H1 (cell line): ENCODE results near the gene MAGI1. TPM values are rescaled to one million over a fixed set of nuclear protein-coding genes. Genes with fewer than 3 reads are reported as not detected.

Source experiments
- CTCF ChIA-PET: fragments of 300-600 bp; sonication (Branson Sonifier 250); formaldehyde crosslinking; loops from one replicate; lab custom pipeline; 2021; ENCODE audit not compliant: partially characterized antibody; lab: Charles Lee
- POLR2A ChIA-PET: fragments of 300-600 bp; sonication (Branson Sonifier 250); formaldehyde crosslinking; loops from one replicate; lab custom pipeline; 2021; ENCODE audit warnings: inconsistent platforms; ENCODE audit not compliant: partially characterized antibody; lab: Charles Lee
- DNase-seq, 2 experiments: peaks; one replicate each; pipeline versions ENCODE4 v3.0.0 to v3.0.0-alpha.2; 2010 to 2022; ENCODE audit warnings: low spot score in 2 of 2, low read depth in 1 of 2, mixed read lengths in 1 of 2
- FAIRE-seq: peaks from 2 replicates; lab custom pipeline; 2011; peaks lifted over from hg19 to GRCh38; lab: Jason Lieb, UNC
- H2AFZ ChIP-seq: 2 replicates; pipeline ENCODE4 v1.8.1; 2012; ENCODE audit warnings: low read length, inconsistent platforms
- H2AK5ac ChIP-seq: 2 replicates; pipeline ENCODE4 v1.6.1; 2013; ENCODE audit warnings: low read depth, low read length
- H2BK120ac ChIP-seq: replicated peaks from 2 replicates; pipeline ENCODE3; 2013; ENCODE audit warnings: low read depth, low read length, inconsistent platforms
- H2BK12ac ChIP-seq: 2 replicates; pipeline ENCODE4 v1.6.1; 2013; ENCODE audit warnings: low read depth, low read length
- H2BK15ac ChIP-seq: 2 replicates; pipeline ENCODE4 v1.6.1; 2013; ENCODE audit warnings: low read length
- H2BK20ac ChIP-seq: 2 replicates; pipeline ENCODE4 v1.6.1; 2013; ENCODE audit warnings: low read length
- H2BK5ac ChIP-seq: 2 replicates; pipeline ENCODE4 v1.6.1; 2013; ENCODE audit warnings: low read depth, low read length
- H3K14ac ChIP-seq: 2 replicates; pipeline ENCODE4 v1.6.1; 2013; ENCODE audit warnings: inconsistent platforms; ENCODE audit not compliant: insufficient read length
- H3K18ac ChIP-seq: 2 replicates; pipeline ENCODE4 v1.6.1; 2013; ENCODE audit warnings: low read length; ENCODE audit errors: extremely low read depth
- H3K23ac ChIP-seq: 2 replicates; pipeline ENCODE4 v1.6.1; 2013; ENCODE audit warnings: inconsistent platforms; ENCODE audit not compliant: insufficient read length
- H3K23me2 ChIP-seq: 2 replicates; pipeline ENCODE4 v1.6.1; 2013; ENCODE audit warnings: low read depth, low read length
- H3K27ac ChIP-seq: 2 replicates; pipeline ENCODE4 v1.6.1; 2011; ENCODE audit warnings: low read depth, low read length, inconsistent platforms
- H3K27me3 ChIP-seq, 4 experiments: replicated peaks in 1 of 4; 1 replicate in 1 of 4; 2 replicates in 3 of 4; pipeline versions ENCODE4 v1.6.1 to v1.8.1; 2011 to 2013; ENCODE audit warnings: low read length in 3 of 4, mild to moderate bottlenecking in 3 of 4, inconsistent platforms in 2 of 4, mixed read lengths in 2 of 4, moderate library complexity in 1 of 4; ENCODE audit not compliant: control insufficient read depth in 3 of 4, insufficient read depth in 3 of 4; ENCODE audit errors: extremely low read depth in 1 of 4
- H3K36me3 ChIP-seq, 4 experiments: 2 replicates each; pipeline versions ENCODE4 v1.6.1 to v1.8.1; 2011 to 2013; ENCODE audit warnings: mild to moderate bottlenecking in 4 of 4, low read length in 3 of 4, moderate library complexity in 2 of 4, control low read depth in 1 of 4, inconsistent platforms in 1 of 4; ENCODE audit not compliant: insufficient read depth in 4 of 4, control insufficient read depth in 2 of 4
- H3K4ac ChIP-seq: replicated peaks from 2 replicates; pipeline ENCODE3; 2013; ENCODE audit warnings: low read length, low read depth, mixed read lengths, inconsistent platforms; ENCODE audit not compliant: insufficient read length
- H3K4me1 ChIP-seq, 4 experiments: replicated peaks in 1 of 4; 1 replicate in 1 of 4; 2 replicates in 3 of 4; pipeline versions ENCODE4 v1.6.1 to v1.8.1; 2011 to 2013; ENCODE audit warnings: low read length in 3 of 4, inconsistent platforms in 2 of 4, mixed read lengths in 1 of 4; ENCODE audit not compliant: insufficient read depth in 4 of 4, control insufficient read depth in 3 of 4
- H3K4me2 ChIP-seq, 2 experiments: 2 replicates each; pipeline versions ENCODE4 v1.6.1 to v1.8.1; 2011 to 2013; ENCODE audit warnings: low read depth in 2 of 2, low read length in 2 of 2, control low read depth in 1 of 2, inconsistent platforms in 1 of 2, mild to moderate bottlenecking in 1 of 2; ENCODE audit not compliant: insufficient read depth in 1 of 2
- H3K4me3 ChIP-seq, 4 experiments: fragments of 200-600, 300-600 bp in 1 of 4; sonication (generic), shearing (Covaris generic), sonication (Bioruptor Twin) in 1 of 4; 2 replicates each; pipeline versions ENCODE4 v1.5.1 to v1.8.1; 2011 to 2016; ENCODE audit warnings: low read length in 4 of 4, low read depth in 3 of 4, control low read depth in 2 of 4, inconsistent platforms in 2 of 4, mild to moderate bottlenecking in 2 of 4, mixed read lengths in 1 of 4, moderate library complexity in 1 of 4; ENCODE audit not compliant: insufficient read depth in 2 of 4; ENCODE audit errors: extremely low read depth in 1 of 4
- H3K56ac ChIP-seq: replicated peaks from 2 replicates; pipeline ENCODE3; 2013; ENCODE audit warnings: low read depth, mild to moderate bottlenecking, mixed read lengths, low read length, inconsistent platforms; ENCODE audit not compliant: insufficient read length
- H3K79me1 ChIP-seq: 2 replicates; pipeline ENCODE4 v1.6.1; 2013; ENCODE audit warnings: low read depth, low read length, control low read depth
- H3K79me2 ChIP-seq, 2 experiments: 2 replicates each; pipeline versions ENCODE4 v1.6.1 to v1.8.1; 2012 to 2013; ENCODE audit warnings: low read length in 2 of 2, mild to moderate bottlenecking in 2 of 2, inconsistent platforms in 1 of 2; ENCODE audit not compliant: insufficient read depth in 2 of 2, control insufficient read depth in 1 of 2
- H3K9ac ChIP-seq, 4 experiments: replicated peaks in 1 of 4; 1 replicate in 1 of 4; 2 replicates in 3 of 4; pipeline versions ENCODE4 v1.6.1 to v1.8.1; 2011 to 2013; ENCODE audit warnings: low read depth in 3 of 4, low read length in 3 of 4, control low read depth in 2 of 4, mild to moderate bottlenecking in 2 of 4, moderate library complexity in 2 of 4, inconsistent platforms in 1 of 4; ENCODE audit errors: extremely low read depth in 1 of 4
- H3K9me3 ChIP-seq, 2 experiments: 2 replicates each; pipeline versions ENCODE4 v1.6.1 to v1.8.1; 2012 to 2013; ENCODE audit warnings: mild to moderate bottlenecking in 2 of 2, moderate library complexity in 2 of 2, control low read depth in 1 of 2, inconsistent platforms in 1 of 2, low read depth in 1 of 2, low read length in 1 of 2, mixed read lengths in 1 of 2; ENCODE audit not compliant: insufficient read depth in 2 of 2
- H4K20me1 ChIP-seq, 2 experiments: replicated peaks in 1 of 2; 2 replicates each; pipeline versions ENCODE3 to v1.8.1; 2011 to 2013; ENCODE audit warnings: inconsistent platforms in 2 of 2, low read length in 2 of 2, mild to moderate bottlenecking in 1 of 2; ENCODE audit not compliant: insufficient read depth in 2 of 2, control insufficient read depth in 1 of 2
- H4K5ac ChIP-seq: 2 replicates; pipeline ENCODE4 v1.6.1; 2013; ENCODE audit warnings: low read length, low read depth, mixed read lengths, inconsistent platforms; ENCODE audit not compliant: insufficient read length
- H4K8ac ChIP-seq: 2 replicates; pipeline ENCODE4 v1.8.0; 2013; ENCODE audit warnings: mild to moderate bottlenecking, moderate library complexity, low read length, inconsistent platforms; ENCODE audit not compliant: insufficient read depth; ENCODE audit errors: extremely low read depth
- H4K91ac ChIP-seq: replicated peaks from 2 replicates; pipeline ENCODE3; 2013; ENCODE audit warnings: low read length, mixed read lengths, inconsistent platforms; ENCODE audit not compliant: insufficient read length
- CBX8 ChIP-seq: fragments of 300-800, 300-1000 bp; sonication (generic); IDR thresholded peaks from 2 replicates; pipeline ENCODE4 v1.7.1; 2016; ENCODE audit warnings: low read depth, low read length, borderline replicate concordance
- GABPA ChIP-seq: IDR thresholded peaks from 2 replicates; pipeline ENCODE4 v1.6.1; 2011; ENCODE audit warnings: mild to moderate bottlenecking, low read length, moderate library complexity, borderline replicate concordance; ENCODE audit not compliant: insufficient read depth
- MAFK ChIP-seq: IDR thresholded peaks from 2 replicates; pipeline ENCODE4 v1.6.1; 2012; ENCODE audit warnings: low read depth, mild to moderate bottlenecking, improper control_type of control experiment, low read length
- WGBS, 2 experiments: shearing (Covaris generic) in 1 of 2; methylation state at CpG; one replicate each; pipeline versions ENCODE4 v1.1.6 to v1.1.7; 2013 to 2015; ENCODE audit warnings: low lambda C conversion rate in 2 of 2, mixed read lengths in 2 of 2, inconsistent platforms in 1 of 2, low coverage in 1 of 2, missing lambda C conversion rate in 1 of 2; ENCODE audit not compliant: insufficient replicate concordance in 2 of 2, insufficient coverage in 1 of 2, insufficient read length in 1 of 2; ENCODE audit errors: extremely low coverage in 1 of 2, missing lambda C conversion rate in 1 of 2; 5-methylcytosine and 5-hydroxymethylcytosine counted together
- polyA plus RNA-seq, 7 experiments: library from polyadenylated mRNA; depleted of rRNA in 3 of 7; stranded (reverse) in 5 of 7; unstranded in 2 of 7; fragments of >200 nt in 5 of 7; fragments of 200-250 nt in 2 of 7; gene quantifications; 1 replicate in 5 of 7; 2 replicates in 1 of 7; 4 replicates in 1 of 7; pipeline versions ENCODE4 v1.2.1 to v1.2.3, GENCODE V29; 2011 to 2013; ENCODE audit warnings: missing spikeins in 2 of 7, mixed read lengths in 2 of 7
- total RNA-seq: library from RNA; stranded (reverse); fragmentation: NEBNext Ultra II Directional; extraction: Animal tissue kit (Norgen Biotek cat#: 25700); gene quantifications from 2 replicates; pipeline ENCODE4 v1.2.1, GENCODE V29; 2021
- TF ChIP-seq, protein P1 (sequence below): IDR thresholded peaks from 2 replicates; pipeline ENCODE4 v1.6.1; 2012; ENCODE audit warnings: inconsistent platforms

MAGI1 gene
- total and polyA plus RNA-seq, 2 of the 8 experiments (the other 6 are each of a cell fraction or from before 2014, with no cell fraction given) = 19.8 to 78.0 TPM

DNA sequence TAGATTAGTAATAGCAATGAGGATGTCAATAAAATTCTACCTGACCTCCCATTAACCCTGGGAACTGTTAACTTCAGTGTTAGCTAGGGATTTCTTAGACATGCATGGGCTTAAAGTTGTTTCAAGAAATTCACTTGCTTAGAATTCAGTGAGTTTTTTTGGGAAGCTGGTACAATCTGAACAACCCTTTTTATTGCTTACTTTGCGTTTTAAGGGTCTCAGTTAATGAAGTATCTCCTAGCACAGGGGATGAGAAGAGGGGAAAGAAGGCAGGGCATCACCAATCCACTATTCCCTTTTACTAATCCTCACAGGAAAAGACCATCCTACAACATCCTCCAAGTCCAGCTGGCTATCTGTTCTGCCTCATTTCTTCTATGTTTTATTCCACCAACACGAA lies 334.9 kb downstream of the MAGI1 start:
- Histone ChIP-seq H4K8ac (no peak overlapping the region), H3K23ac (no peak overlapping the region), H2BK5ac (no peak overlapping the region), H4K91ac (no peak overlapping the region), H2AFZ (no peak overlapping the region), H3K9ac (no peak overlapping the region), H3K4ac (no peak overlapping the region), H4K20me1 (no peaks in the 10 kb centered on the region), H3K18ac (no peak overlapping the region), H2BK20ac (no peak overlapping the region), H3K36me3 (no peaks in the 10 kb centered on the region), H3K79me1 (0 out of 2 replicates have a peak, but pooled peaks cover 3% of the 10 kb centered on the region), H3K4me2 (no peak overlapping the region), H3K14ac (no peak overlapping the region), H3K56ac (no peak overlapping the region), H3K4me1 (0 out of 7 replicates have a peak, but pooled peaks cover 0 to 3% (median 0%) of the 10 kb centered on the region in 4 experiments), H3K23me2 (no peaks in the 10 kb centered on the region)
- no peak for DNase-seq
- FAIRE-seq = no peak
- WGBS, 2 experiments = 94% methylated on average over 2 of the region's 2 CpGs; no CpG with 5 or more reads in 1 of the 2 experiments
- CTCF ChIA-PET = interaction anchor here (0.8 to 1.7 kb wide), 4 partner anchors 28 to 275 kb away, joined by 4 to 6 read pairs (median 4); no protein-coding TSS in a partner anchor
- TF ChIP-seq CBX8 (no peak), GABPA (no peak), MAFK (peak; percentile 10; the same call in 1 of the 2 replicates)
- TF ChIP-seq, protein P1, sequence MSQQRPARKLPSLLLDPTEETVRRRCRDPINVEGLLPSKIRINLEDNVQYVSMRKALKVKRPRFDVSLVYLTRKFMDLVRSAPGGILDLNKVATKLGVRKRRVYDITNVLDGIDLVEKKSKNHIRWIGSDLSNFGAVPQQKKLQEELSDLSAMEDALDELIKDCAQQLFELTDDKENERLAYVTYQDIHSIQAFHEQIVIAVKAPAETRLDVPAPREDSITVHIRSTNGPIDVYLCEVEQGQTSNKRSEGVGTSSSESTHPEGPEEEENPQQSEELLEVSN = no peak
- TF ChIP-seq, all 59 proteins: peak for 1
- Histone ChIP-seq H4K5ac (no peak overlapping the region), H2BK15ac (no peak overlapping the region), H3K79me2 (no peaks in the 10 kb centered on the region; a peak in 1 of 4 replicates), H3K27ac (no peak overlapping the region), H3K27me3 (no peaks in the 10 kb centered on the region), H2AK5ac (no peak overlapping the region), H3K9me3 (no peaks in the 10 kb centered on the region), H3K4me3 (no peak overlapping the region), H2BK12ac (no peak overlapping the region), H2BK120ac (no peak overlapping the region)
- POLR2A ChIA-PET = interaction anchor here (1.1 kb wide), 1 partner anchor 9 kb away, joined by 3 read pairs; no protein-coding TSS in a partner anchor
